Memory B cell (primary cell): ENCODE measurements around the gene ASCC1.

ENCODE experiments used
- ATAC-seq: fragments of 150-1000 bp; cut with Tn5 transposase; 2 replicates; pipeline ENCODE4 v1.10.0; 2021; ENCODE audit warnings: low read depth, mild to moderate bottlenecking, moderate library complexity
- DNase-seq, 2 donors: peaks; one replicate each; pipeline ENCODE4 v3.0.0; 2022; ENCODE audit warnings: low spot score in 2 of 2
- H3K27ac Mint-ChIP-seq: one replicate; pipeline ENCODE4 v1.8.0; 2022; ENCODE audit warnings: mild to moderate bottlenecking, moderate library complexity, mixed read lengths
- H3K27me3 Mint-ChIP-seq: one replicate; pipeline ENCODE4 v1.8.0; 2022; ENCODE audit warnings: mixed read lengths
- H3K36me3 Mint-ChIP-seq: one replicate; pipeline ENCODE4 v1.8.0; 2022; ENCODE audit warnings: mild to moderate bottlenecking, mixed read lengths
- H3K4me1 Mint-ChIP-seq: one replicate; pipeline ENCODE4 v1.8.0; 2022; ENCODE audit warnings: mixed read lengths
- H3K4me3 Mint-ChIP-seq: one replicate; pipeline ENCODE4 v1.8.0; 2022; ENCODE audit warnings: mild to moderate bottlenecking, moderate library complexity, mixed read lengths
- H3K9me3 Mint-ChIP-seq: one replicate; pipeline ENCODE4 v1.8.0; 2022; ENCODE audit warnings: mixed read lengths

Gene ASCC1

GRCh38 chr10:72093450-72093849 lies 122.6 kb downstream of the ASCC1 start:
- DNase-seq (no peak), ATAC-seq (no peak)
- peaks cover 11% of the 10 kb centered on the region for H3K36me3 Mint-ChIP-seq
- no peak overlapping the region for H3K27ac Mint-ChIP-seq
- no peaks in the 10 kb centered on the region for H3K27me3 Mint-ChIP-seq
- no peak overlapping the region for H3K4me3 Mint-ChIP-seq
- peaks cover 3% of the 10 kb centered on the region for H3K4me1 Mint-ChIP-seq
- H3K9me3 Mint-ChIP-seq: no peaks in the 10 kb centered on the region

GRCh38 chr10:72092987-72093386 lies 123.1 kb downstream of the ASCC1 start:
- DNase-seq (no peak), ATAC-seq (no peak)
- Mint-ChIP-seq H3K36me3 (peaks cover 12% of the 10 kb centered on the region), H3K27ac (no peak overlapping the region), H3K27me3 (no peaks in the 10 kb centered on the region), H3K4me3 (no peak overlapping the region), H3K9me3 (no peaks in the 10 kb centered on the region), H3K4me1 (peaks cover 6% of the 10 kb centered on the region)

DNA sequence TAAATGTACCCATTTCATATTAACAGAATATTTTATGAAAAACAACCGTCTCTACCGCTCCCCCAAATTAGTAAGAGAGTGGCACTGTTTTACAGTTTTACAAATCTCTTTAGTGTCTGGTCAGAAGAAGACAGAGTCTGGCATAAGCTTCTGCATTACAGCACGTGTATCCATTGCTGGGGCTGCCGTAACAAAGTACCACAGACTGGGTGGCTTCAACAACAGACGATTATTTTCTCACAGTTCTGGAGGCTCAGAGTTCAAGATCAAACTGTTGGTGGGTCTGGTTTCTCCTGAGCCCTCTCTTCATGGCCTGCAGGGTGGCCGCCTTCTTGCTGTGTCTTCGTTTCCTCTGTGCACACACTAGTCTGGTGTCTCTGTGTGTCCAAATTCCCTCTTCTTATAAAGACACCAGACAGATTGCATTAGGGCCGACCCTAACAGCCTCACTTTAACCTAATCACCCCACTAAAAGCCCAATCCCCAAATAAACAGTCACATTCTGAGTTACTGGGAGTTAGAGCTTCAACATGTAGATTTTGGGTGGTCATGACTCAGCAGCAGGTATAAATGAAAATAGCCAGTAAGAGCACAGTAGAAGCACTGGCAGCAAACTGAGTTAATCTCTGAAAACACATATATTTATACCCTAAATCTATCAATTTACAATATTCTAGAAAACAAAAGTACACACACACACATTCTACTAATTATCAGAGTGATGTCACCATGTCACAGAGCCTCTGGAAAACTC lies 123.7 kb downstream of the ASCC1 start:
- Mint-ChIP-seq H3K4me3 (no peak overlapping the region), H3K27me3 (no peaks in the 10 kb centered on the region), H3K4me1 (peaks cover 6% of the 10 kb centered on the region), H3K27ac (no peak overlapping the region), H3K36me3 (peaks cover 12% of the 10 kb centered on the region), H3K9me3 (no peaks in the 10 kb centered on the region)
- no peak for DNase-seq
- ATAC-seq: no peak

DNA sequence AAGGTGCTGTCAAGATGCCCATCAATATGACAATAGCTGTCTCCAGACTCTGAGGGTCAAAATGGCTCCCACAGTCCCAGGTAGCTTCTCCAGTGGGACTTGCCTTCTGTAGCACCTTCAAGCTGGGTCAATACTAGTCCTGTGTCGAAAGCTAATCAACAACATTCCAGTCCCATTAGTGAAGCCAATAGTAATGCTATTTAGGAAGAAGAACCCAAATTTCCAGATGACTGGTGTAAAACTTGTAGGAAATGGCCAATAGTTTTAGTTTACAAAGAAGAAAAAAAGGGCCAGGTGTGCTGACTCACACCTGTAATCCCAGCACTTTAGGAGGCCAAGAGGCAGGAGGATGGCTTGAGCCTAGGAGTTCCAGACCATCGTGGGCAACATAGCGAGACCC lies 125.8 kb downstream of the ASCC1 start:
- Mint-ChIP-seq H3K4me3 (no peak overlapping the region), H3K9me3 (no peaks in the 10 kb centered on the region), H3K4me1 (peaks cover 20% of the 10 kb centered on the region), H3K27ac (peak overlapping the region; percentile 95), H3K36me3 (peaks cover 11% of the 10 kb centered on the region), H3K27me3 (no peaks in the 10 kb centered on the region)
- no peak for DNase-seq
- no peak for ATAC-seq

DNA sequence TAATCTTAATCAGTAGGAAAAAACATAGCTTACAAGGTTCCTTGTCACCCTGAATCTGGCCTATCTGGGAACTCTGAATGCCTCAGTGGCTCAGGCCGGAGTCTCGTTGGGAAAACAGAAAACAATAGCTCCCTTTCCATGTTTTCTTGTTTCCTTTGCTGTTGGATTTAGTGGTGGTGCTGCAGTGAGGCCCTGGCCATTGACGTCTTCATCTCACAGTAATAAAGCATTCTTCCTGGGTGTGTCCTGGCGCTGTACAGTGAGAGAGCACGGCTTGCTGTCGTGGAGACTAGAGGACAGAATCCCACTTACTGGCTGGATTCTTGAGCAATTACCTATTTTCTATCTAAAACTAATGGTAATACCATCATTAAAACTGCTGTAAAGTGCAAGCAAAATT lies 126.5 kb downstream of the ASCC1 start:
- Mint-ChIP-seq H3K27ac (peak overlapping the region; percentile 95), H3K27me3 (no peaks in the 10 kb centered on the region), H3K36me3 (peaks cover 11% of the 10 kb centered on the region), H3K9me3 (no peaks in the 10 kb centered on the region), H3K4me1 (peaks cover 23% of the 10 kb centered on the region), H3K4me3 (peak overlapping the region; percentile 7)
- ATAC-seq (no peak), DNase-seq (no peak)

DNA sequence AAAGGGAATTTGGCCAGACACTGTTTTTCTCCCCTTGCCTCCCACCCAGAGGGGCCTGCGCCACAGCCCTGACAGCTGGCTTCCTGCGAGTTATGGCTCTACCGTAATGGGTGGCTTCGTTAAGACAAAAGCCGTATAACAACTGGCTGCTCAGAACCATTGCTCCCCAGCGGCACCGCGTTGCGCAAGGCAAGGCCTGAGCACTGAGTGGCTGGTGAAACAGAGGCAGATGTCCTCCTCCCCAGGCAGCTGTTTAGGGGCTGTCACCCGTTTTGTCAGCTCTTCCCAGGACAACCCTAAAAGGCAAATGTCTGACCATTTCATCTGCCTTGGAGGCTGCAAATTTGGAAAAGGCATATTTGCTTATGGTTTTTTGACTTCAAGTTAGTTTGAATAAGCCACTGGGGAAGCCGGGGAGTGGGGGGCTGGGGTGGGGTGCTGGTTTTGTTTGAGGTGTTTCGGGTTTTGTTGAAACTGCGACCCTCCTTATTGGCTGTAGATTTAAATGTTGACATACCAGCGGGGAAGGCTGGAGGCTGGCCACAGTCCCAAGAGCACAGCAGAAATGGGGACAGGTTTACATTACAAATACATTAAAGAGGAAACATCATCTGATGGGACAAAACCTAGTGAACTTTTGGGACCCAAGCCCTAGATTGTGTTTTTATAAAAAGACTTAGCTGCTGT lies 127.0 kb downstream of the ASCC1 start:
- H3K27ac Mint-ChIP-seq: peak overlapping the region; percentile 95
- H3K4me3 Mint-ChIP-seq: peak overlapping the region; percentile 99
- peaks cover 10% of the 10 kb centered on the region for H3K36me3 Mint-ChIP-seq
- H3K9me3 Mint-ChIP-seq: no peaks in the 10 kb centered on the region
- DNase-seq (peak in 1 of 2 donors; percentile 34), ATAC-seq (peak; percentile 20)
- no peaks in the 10 kb centered on the region for H3K27me3 Mint-ChIP-seq
- H3K4me1 Mint-ChIP-seq: peaks cover 24% of the 10 kb centered on the region

DNA sequence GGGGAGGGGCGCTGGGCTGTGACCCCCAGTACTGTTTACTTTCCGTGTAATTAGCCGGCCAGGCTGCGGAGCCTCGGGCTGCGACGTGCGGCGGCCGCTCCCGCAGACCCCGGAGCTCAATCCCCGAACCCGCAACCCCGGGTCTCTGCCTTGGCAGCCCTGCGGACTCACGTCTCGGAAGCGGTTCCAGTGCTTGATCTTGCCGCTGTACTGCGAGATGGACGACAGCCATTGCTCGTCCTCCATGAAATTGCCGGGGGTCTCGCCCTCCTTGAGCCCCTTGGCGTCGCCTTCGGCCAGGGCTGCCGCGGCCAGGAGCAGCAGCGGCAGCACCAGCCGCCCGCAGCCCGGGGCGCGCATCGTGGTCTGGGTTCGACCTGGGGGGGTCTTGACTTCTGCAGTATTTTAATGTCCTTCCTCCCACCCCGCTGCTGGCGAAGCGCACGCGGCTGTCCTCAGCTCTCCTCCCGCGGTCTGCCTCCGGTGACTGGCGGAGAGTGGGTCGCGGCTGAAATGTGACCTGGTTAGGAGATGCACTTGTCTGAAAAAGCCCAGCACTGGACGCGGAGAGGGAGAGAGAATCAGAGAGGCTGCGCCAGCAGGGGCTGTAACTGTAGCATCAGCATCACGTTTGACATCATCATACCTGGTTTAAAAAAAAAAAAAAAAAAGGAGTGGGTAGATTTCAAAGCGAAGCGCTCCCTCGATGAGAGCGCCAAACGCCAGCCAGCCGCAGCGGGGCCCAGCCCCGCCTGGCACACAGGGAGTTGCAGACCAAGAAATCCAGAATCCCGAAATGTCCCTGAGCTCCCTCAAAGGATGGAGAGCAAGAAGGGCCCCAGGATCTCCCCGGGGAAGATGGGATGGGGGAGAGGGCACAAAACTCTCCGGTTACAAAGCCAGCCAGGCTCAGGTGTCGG lies 127.8 kb downstream of the ASCC1 start, which contains the start of gene SPOCK2:
TSS of gene SPOCK2 (minus strand) at position 583 of the 920 bp plus-strand sequence. CDS start at position 360, 223 bp downstream.
- Mint-ChIP-seq H3K27me3 (no peaks in the 10 kb centered on the region), H3K9me3 (no peaks in the 10 kb centered on the region), H3K36me3 (peaks cover 10% of the 10 kb centered on the region), H3K4me1 (peaks cover 32% of the 10 kb centered on the region), H3K27ac (peak within 1 kb of the TSS; percentile 95), H3K4me3 (peak within 1 kb of the TSS; percentile 99)
- ATAC-seq (peak; percentile 60), DNase-seq (peak; percentile 48 to 55)

DNA sequence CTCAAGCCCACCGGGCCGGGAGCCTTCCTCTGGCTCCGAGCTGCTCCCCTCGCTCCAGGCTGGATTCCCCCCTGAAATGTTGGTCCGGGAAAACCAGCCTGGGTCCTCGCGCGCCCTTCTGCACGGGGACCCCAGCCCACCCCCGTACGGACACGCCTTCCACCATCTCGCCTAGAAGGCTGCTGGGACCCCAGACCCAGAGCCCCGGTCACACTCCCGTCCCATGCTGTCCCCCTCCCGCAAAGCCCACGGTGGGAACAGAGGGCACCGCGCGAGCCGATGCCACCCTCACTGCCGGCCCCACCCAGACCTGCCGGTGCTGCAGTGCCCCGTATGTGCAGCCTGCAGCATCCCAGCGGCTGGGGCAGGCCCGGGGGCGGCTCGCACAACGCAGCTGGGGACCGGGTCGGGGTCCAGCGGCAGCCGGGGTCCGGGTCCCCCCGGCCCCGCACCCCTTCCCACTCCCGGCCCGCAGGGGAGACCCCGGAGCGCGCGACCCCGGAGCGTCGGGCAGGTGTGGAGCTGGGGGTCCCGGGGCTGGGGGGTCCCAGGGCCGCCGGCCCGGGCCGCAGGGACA lies 128.6 kb downstream of the ASCC1 start:
- Mint-ChIP-seq H3K4me1 (peaks cover 35% of the 10 kb centered on the region), H3K27ac (peak overlapping the region; percentile 95), H3K9me3 (no peaks in the 10 kb centered on the region), H3K4me3 (peak overlapping the region; percentile 95), H3K27me3 (no peaks in the 10 kb centered on the region), H3K36me3 (peaks cover 10% of the 10 kb centered on the region)
- DNase-seq (peak; percentile 51 to 70), ATAC-seq (peak; percentile 72)

- Mint-ChIP-seq H3K36me3 (peaks cover 10% of the 10 kb centered on the region), H3K27ac (peak overlapping the region; percentile 95), H3K9me3 (no peaks in the 10 kb centered on the region), H3K4me1 (peaks cover 37% of the 10 kb centered on the region), H3K4me3 (peak overlapping the region; percentile 95), H3K27me3 (no peaks in the 10 kb centered on the region)
- ATAC-seq (peak; percentile 71), DNase-seq (peak in 1 of 2 donors; percentile 77)
Observed at GRCh38 chr10:72086466-72087391, 129.3 kb downstream of the ASCC1 start.

DNA sequence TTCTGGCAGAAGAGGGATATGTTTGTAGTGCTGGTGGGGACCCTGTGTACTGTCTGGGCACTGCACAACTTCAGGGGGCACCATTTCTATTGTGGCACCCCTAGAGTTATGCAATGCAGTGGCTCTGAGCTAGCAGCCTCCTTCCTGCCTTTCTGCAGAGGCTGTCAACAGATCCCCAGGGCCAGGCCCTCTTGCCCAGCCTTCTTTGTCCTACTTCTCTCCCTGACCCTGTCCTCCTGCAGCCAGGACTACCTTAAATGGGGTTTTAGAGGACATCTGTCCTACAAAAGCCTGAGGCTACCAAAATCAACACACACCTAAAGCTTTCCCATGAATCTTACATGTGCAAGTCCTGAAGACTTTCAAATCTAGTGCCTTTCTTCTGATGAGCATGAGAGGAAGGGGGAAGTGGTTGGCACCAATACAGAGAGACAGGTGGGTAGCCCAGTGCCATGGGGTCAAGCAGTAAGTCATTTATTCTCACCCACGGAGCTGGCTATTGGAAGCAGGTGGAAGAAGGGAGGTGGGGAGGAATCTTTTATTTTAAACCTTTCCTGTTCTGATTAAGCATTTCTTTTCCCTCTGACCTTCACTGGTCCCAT lies 130.1 kb downstream of the ASCC1 start:
- Mint-ChIP-seq H3K9me3 (no peaks in the 10 kb centered on the region), H3K36me3 (peaks cover 10% of the 10 kb centered on the region), H3K27ac (peak overlapping the region; percentile 95), H3K4me1 (peaks cover 44% of the 10 kb centered on the region), H3K27me3 (no peaks in the 10 kb centered on the region), H3K4me3 (peak overlapping the region; percentile 95)
- ATAC-seq: no peak
- no peak for DNase-seq

DNA sequence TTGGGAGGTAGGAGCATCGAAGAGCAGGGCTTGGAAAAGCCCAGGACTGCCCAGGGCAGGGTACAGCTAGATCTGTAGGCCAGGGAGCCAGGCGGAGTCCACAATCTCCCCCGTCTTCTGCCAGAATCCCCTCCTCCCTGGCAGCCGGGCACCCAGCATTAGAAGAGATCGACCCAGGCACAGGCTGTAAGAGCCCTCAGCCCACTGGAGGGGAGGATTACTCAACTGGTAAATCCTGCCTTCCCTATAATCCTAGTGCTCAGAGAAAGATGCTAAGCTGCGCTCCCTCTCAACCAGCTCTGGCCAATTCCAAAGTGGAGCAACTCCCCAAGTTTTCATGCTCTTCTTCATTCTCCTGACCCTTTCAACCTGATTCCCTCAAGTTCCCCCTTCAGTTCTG lies 130.9 kb downstream of the ASCC1 start:
- Mint-ChIP-seq H3K4me3 (no peak overlapping the region), H3K4me1 (peaks cover 49% of the 10 kb centered on the region), H3K36me3 (peaks cover 10% of the 10 kb centered on the region), H3K27ac (peak overlapping the region; percentile 95), H3K27me3 (no peaks in the 10 kb centered on the region), H3K9me3 (no peaks in the 10 kb centered on the region)
- DNase-seq (no peak), ATAC-seq (no peak)

DNA sequence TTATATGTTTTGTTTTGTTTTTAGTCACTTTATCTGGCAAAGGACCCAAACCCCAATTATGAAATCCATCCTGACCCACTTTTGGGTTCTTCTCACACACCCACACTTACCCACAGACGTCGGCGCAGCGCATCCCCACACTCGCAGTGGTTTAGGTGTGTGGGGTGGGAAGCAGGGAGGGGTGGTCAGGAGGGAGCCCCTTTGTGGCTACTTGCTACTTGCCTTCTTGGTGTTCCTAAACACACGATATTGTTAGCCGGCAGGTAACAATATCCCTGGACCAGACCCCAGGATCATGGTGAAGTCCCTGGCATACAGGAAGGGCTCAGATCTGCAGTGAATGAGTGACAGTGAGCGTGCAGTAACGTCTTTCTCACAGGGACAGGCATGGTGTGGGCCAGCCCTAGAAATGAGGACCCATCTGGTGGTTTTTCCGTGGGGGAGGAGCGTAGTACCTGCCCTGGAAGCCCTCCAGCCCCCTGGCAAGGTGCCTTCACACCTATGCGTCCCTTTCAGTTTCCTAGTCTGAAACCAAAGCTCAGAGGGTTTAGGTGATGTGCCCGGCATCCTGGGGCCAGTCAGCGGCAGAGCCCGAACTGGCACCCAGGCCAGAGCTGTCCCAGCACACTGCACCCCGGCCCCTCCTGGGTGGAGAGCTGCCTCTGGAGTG lies 132.2 kb downstream of the ASCC1 start:
- ATAC-seq (no peak), DNase-seq (no peak)
- Mint-ChIP-seq H3K4me1 (peaks cover 58% of the 10 kb centered on the region), H3K27ac (peak overlapping the region; percentile 95), H3K4me3 (no peak overlapping the region), H3K9me3 (no peaks in the 10 kb centered on the region), H3K36me3 (peaks cover 10% of the 10 kb centered on the region), H3K27me3 (no peaks in the 10 kb centered on the region)
